Epithelial cell of proximal tubule (primary cell): ENCODE results near the gene MSRB1. TPM values are rescaled to one million over a fixed set of nuclear protein-coding genes. Genes with fewer than 3 reads are reported as not detected.

Experiments used
- DNase-seq: peaks from one replicate; pipeline ENCODE4 v3.0.0-alpha.2; 2011; ENCODE audit warnings: low read depth
- H3K4me3 ChIP-seq: 2 replicates; pipeline ENCODE4 v1.5.1; 2011; ENCODE audit warnings: low read depth, mild to moderate bottlenecking, low read length
- total RNA-seq: library from RNA; depleted of rRNA; stranded (reverse); fragments of >200 nt; gene quantifications from 2 replicates; pipeline ENCODE4 v1.2.3, GENCODE V29; 2015
- TF ChIP-seq, protein P1 (sequence below): conservative IDR thresholded peaks from 2 replicates; pipeline ENCODE4 v1.5.1; 2012; ENCODE audit warnings: low read depth, mild to moderate bottlenecking, low read length

MSRB1 gene
- total RNA-seq, 1 donor from 2014 or later, result 8.6 TPM

DNA sequence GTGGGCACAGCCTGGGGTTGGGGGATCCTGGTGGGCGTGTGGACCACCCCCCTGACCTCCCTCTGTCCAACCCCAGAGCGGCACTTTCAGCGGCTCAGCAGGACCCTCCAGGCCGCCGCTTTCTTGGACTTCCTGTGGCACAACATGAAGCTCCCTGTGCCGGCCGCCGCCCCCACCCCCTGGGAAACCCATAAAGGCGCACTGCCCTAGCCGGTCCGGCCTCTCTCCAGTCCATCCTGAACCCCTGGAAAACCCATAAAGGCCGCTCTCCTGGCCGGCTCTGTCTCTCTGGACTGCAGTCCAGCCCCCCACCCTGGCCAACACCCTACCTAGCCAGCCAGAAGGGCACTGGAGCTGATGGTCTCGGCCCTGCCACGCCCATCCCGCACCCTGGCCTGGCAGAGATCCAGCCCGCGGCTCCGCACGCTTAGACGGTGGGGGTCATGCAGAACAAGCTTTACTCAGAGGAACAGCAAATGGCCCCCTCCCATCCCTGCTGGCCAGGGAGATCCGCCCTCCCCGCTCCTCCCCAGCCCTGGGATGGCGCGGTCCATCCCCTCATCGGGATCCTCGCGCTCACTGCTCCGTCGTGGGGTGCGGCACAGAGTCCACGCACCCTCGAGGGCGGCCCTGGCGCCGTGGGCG is 35.6 kb upstream of the MSRB1 start:
- no peak for DNase-seq
- TF ChIP-seq, protein P1, sequence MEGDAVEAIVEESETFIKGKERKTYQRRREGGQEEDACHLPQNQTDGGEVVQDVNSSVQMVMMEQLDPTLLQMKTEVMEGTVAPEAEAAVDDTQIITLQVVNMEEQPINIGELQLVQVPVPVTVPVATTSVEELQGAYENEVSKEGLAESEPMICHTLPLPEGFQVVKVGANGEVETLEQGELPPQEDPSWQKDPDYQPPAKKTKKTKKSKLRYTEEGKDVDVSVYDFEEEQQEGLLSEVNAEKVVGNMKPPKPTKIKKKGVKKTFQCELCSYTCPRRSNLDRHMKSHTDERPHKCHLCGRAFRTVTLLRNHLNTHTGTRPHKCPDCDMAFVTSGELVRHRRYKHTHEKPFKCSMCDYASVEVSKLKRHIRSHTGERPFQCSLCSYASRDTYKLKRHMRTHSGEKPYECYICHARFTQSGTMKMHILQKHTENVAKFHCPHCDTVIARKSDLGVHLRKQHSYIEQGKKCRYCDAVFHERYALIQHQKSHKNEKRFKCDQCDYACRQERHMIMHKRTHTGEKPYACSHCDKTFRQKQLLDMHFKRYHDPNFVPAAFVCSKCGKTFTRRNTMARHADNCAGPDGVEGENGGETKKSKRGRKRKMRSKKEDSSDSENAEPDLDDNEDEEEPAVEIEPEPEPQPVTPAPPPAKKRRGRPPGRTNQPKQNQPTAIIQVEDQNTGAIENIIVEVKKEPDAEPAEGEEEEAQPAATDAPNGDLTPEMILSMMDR, result no peak
- no peak overlapping the region for H3K4me3 ChIP-seq

DNA sequence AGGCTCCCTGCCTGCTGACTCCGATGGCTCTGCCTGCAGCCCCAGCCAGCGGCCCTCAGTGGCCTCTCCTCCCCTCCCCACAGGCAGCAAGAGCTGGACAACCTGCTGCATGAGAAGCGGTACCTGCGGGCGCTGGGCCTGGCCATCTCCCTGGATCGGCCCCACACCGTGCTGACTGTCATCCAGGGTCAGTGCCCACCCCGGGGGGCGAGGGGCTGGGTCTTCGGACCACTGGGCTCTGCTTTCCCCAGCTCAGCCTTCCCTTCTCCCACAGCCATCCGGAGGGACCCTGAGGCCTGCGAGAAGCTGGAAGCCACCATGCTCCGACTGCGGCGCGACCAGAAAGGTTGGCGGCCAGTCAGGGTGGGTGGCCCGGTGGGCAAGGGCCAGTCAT is 34.9 kb upstream of the MSRB1 start:
- H3K4me3 ChIP-seq, result no peak overlapping the region

DNA sequence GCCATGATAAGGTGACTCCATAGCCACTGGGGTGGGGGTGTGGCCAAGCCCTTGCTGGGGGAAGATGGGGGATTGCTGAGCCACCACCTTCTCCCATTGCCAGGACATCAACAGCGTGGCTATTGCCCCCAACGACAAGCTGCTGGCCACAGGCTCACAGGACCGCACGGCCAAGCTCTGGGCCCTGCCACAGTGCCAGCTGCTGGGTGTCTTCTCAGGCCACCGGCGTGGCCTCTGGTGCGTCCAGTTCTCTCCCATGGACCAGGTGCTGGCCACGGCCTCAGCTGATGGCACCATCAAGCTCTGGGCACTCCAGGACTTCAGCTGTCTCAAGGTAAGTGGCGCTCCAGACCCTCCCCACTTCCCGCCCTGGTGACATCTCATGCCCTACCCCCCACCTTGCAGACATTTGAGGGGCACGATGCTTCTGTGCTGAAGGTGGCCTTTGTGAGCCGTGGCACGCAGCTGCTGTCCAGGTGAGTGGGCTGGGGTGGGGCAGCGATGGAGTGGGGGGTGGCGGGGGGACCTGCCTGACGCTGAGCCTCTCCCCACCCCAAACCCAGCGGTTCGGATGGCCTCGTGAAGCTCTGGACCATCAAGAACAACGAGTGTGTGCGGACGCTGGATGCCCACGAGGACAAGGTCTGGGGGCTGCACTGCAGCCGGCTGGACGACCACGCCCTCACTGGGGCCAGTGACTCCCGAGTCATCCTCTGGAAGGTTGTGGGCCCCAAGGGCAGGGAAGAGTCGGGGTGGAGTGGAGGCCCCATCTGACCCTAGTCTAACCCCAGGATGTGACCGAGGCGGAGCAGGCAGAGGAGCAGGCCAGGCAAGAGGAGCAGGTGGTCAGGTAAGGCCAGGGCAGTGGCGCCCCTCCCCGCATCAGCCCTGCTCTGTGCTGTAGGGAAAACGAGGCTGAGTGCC is 34.2 kb upstream of the MSRB1 start:
- TF ChIP-seq, protein P1, result no peak
- no peak overlapping the region for H3K4me3 ChIP-seq
- no peak for DNase-seq

More for the DNA sequence above, 34.9 kb upstream of the MSRB1 start:
- no peak for DNase-seq
- TF ChIP-seq, protein P1, result no peak

DNA sequence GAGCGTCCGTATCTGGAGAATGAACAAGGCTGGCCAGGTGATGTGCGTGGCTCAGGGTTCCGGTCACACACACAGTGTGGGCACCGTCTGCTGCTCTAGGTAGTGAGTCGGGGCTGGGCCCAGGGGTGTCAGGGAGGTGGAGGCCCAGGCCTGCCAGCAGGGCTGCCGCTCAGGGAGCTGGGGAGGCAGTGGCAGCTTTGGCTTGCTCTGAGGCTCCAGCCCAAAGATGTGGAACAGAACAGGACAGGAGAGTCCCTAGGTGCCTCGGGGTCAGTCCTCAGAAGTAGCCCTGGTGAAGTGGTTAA is 33.2 kb upstream of the MSRB1 start:
- TF ChIP-seq, protein P1, result no peak
- no peak overlapping the region for H3K4me3 ChIP-seq
- DNase-seq, result no peak

DNA sequence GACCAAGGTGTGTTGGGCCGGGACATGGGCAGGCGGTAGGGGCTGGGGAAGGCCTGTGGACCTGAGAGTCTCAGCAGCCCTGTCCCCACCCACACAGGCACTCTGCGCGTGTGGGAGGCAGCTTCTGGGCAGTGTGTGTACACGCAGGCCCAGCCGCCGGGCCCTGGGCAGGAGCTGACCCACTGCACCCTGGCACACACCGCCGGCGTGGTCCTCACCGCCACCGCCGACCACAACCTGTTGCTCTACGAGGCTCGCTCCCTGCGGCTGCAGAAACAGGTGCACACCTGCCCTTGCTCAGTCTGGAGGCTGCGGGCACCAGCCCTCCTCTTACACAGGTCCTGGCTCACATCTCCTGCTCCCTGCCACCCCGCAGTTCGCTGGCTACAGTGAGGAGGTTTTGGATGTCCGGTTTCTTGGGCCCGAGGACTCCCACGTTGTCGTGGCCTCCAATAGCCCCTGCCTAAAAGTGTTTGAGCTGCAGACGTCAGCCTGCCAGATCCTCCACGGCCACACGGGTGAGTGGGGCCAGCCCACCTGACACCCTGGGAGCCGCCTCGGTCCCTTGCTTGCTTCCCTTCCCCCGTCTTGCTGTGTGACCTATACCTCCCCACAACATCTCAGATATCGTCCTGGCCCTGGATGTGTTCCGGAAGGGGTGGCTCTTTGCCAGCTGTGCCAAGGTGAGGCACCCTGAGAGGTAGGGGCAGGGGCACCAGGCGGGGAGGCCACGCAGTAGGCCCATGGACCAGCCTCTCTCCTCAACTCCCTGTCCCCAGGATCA is 32.6 kb upstream of the MSRB1 start:
- no peak overlapping the region for H3K4me3 ChIP-seq
- no peak for DNase-seq
- TF ChIP-seq, protein P1, result no peak

DNA sequence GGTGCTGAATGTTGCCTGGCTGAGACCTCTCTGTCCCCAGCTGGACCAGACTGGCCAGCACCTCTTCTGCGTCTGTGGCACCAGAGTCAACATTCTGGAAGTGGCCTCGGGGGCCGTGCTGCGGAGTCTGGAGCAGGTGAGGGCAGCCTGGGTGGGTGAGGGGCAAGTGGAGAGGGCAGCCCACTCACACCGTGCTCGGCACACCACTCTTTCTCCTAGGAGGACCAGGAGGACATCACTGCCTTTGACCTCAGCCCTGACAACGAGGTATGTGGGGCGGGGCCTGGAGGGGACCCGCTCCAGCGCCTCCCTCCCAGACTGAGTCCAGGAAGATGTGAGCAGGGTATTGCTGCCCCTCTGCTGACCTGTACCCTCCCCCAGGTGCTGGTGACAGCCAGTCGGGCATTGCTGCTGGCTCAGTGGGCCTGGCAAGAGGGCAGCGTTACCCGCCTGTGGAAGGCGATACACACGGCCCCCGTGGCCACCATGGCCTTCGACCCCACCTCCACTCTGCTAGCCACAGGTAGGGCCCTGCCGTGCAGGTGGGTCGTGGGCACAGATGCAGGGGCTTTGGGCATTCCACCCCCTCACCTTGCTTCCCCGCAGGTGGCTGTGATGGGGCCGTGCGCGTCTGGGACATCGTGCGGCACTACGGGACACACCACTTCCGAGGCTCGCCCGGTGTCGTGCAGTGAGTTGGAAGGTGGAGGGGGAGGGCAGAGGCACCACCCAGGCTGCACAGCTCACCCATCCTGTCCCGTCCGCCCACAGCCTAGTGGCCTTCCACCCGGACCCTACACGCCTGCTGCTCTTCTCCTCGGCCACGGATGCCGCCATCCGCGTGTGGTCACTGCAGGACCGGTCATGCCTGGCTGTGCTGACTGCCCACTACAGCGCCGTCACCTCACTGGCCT is 31.4 kb upstream of the MSRB1 start:
- no peak for DNase-seq
- H3K4me3 ChIP-seq, result no peak overlapping the region
- TF ChIP-seq, protein P1, result no peak
